ENCODE measurements around the gene TBC1D5.

Gene TBC1D5

DNA sequence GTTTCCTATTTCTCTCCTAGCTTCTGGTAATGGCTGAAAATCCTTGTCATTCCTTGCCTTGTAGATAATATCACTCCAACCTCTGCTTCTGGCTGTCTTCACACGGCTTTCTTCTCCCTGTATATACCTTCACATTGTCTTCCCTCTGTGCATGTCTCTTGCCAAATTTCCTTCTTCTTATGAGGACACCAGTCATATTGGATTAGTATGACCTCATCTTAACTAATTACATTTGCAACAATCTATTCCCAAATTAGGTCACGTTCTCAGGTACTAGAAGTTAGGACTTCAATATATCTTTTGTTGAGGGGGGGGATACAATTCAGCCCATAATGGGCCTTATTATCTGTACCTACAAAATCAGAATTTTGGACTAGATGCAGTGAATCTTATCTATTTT lies 440.3 kb downstream of the TBC1D5 start:
- DNase-seq (ENCODE audit: low spot score), result no peak

GRCh38 chr3:17301271-17301670 lies 441.2 kb downstream of the TBC1D5 start:
- no peak for DNase-seq (ENCODE audit: low spot score)

DNA sequence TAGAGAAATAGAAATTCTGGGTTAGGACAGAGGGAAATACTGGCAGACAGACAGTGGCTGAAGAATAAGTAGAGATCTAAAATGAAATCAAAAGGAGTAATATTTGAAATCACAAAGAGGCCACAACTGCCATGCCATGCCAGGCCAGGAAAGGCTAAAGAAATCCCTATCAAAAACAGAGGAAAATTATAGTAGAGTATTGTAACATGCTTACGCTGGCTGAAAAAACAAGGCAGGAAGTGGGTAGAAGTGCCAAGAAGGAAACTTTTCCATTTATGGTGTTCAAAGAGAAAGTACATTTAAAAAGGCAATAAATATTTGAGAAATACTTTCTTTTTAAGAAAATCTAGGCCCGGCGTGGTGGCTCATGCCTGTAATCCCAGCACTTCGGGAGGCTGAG lies 442.0 kb downstream of the TBC1D5 start:
- DNase-seq (ENCODE audit: low spot score), result no peak

DNA sequence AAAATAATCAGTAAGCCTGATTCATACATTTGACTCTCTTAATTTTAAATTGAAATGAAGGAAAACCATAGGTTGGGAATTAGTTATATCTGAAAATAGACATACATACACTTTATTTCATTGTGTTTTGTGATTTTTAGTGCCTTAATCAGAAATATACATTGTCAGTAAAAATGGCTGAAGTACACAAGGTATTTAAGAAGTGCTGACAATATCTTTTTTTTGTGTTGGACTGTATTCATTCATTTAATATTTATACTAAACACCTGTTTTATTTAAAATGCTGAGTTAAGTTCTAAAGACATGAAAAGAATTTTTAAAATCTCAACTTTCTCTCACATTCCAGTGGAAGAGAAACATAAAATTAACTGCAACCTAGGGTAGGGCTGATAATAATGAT lies 444.4 kb downstream of the TBC1D5 start:
- DNase-seq (ENCODE audit: low spot score), result no peak

DNA sequence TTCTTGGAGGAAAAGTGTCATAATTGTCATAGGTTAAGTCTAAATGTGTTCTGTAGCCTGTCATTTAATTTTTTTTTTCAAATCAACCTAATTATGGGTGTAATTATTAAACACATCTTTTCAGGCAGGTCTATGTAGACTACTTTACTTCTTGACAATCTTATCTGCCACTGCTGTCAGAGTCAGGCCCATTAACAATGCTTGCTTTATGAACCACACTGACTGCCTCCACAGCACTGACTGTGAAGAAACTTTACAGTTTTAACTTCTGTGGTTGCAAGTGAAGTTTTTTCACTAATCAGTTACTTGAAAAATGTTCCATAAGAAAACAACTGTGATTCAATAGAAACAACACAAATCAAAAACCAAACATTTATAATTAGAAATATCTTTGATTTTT lies 449.9 kb downstream of the TBC1D5 start:
- DNase-seq (ENCODE audit: low spot score), result no peak

GRCh38 chr3:17290894-17291293 lies 451.5 kb downstream of the TBC1D5 start:
- DNase-seq (ENCODE audit: low spot score), result no peak

DNA sequence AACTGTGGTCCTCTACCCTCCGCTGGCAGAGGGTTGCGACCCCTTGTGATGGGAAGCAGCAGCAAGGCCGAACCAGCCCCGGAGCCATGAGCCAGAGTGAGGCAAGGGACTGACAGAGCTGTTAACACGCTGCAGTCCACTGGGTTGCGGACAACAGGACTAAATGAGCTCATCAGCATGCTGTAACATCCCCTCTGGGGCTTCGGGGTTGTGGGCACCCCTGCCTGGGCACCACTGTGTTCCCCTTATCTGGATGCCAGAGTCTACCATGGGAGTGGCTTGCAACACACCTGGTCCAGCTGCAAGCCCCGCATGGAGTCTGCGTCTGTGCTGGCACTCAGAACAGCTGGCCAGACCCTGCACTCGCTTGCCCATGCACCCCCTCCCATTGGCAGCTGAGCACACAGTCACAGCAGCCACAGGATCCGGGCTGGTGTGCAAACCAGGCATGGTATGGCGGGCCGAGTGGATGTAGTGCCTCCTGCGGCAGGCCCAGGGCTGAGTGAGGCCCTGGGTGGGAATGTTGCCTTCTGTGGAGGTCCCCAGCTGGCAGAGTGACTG lies 453.5 kb downstream of the TBC1D5 start:
- DNase-seq (ENCODE audit: low spot score), result no peak

- no peak for DNase-seq (ENCODE audit: low spot score)
Measured at GRCh38 chr3:17287006-17287689, 455.3 kb downstream of the TBC1D5 start.

DNA sequence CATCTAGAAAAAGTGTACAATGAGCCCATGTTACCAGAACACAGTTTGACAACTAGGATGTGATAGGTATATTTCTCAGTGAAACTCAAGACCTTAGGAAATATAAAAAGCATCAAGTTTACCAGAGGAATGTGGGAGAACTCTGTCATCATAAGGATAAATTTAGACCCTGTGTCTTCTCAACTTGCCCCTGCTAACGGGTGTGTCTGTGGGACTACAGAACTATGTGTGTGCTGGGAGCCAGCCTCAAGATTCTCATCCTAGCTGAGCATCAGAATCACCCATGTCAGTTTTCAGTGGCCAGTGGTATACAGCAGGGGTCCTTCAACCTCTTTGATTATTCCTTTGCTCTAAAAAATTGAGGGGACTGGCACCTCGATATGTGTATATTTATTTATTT lies 464.4 kb downstream of the TBC1D5 start:
- no peak for DNase-seq (ENCODE audit: low spot score)

- no peak for DNase-seq (ENCODE audit: low spot score)
Measured at GRCh38 chr3:17266846-17267245, 475.6 kb downstream of the TBC1D5 start.

- DNase-seq (ENCODE audit: low spot score), result no peak
Measured at GRCh38 chr3:17261627-17262369, 480.6 kb downstream of the TBC1D5 start.

DNA sequence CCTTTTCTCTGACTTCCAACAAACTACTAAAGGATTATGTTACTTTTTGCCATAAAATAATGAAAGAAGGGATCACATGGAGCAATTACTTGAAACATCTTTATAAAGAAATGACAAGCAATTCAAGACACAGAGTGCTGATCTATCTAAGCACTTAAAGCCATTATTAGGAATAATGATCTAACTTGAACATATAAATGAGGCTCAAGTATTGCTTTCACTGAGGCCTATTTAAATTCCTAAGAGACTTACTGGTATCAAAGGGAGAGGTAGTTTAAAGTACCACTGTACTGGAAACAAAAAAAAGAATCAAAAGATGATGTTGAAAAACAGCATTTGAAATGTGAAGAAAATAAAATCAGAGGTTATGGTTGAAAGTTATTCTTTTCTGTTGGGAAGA lies 482.2 kb downstream of the TBC1D5 start:
- DNase-seq (ENCODE audit: low spot score), result no peak

- DNase-seq (ENCODE audit: low spot score), result no peak
Measured at GRCh38 chr3:17259685-17260084, 482.7 kb downstream of the TBC1D5 start.

DNA sequence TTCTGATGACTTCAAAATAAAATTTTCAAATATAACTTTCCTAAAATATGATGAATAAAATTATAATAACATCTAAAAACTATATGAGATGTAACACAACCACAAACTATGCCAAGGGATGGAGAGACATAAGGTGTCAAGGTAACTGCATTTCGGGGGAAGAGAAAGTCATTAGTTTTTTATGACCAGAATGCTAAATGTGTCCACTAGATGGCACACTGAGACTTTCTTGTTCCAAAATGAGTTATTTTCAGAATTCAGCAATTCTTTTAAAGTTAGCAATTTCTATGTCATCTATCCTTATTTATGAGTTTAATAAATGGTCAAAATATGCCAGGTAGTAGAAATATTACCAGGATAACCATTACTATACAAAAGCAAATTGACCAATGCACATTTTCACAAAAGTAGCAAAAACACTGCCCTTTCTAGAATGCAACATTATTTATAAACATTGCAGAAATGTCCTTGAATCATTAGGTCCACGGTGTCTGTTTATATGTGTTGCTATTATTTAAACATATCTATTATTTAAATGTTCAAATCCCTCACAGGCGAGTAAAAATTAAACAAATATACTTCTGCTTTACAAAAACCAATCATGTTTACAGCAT lies 483.5 kb downstream of the TBC1D5 start:
- DNase-seq (ENCODE audit: low spot score), result peak; percentile 52

DNA sequence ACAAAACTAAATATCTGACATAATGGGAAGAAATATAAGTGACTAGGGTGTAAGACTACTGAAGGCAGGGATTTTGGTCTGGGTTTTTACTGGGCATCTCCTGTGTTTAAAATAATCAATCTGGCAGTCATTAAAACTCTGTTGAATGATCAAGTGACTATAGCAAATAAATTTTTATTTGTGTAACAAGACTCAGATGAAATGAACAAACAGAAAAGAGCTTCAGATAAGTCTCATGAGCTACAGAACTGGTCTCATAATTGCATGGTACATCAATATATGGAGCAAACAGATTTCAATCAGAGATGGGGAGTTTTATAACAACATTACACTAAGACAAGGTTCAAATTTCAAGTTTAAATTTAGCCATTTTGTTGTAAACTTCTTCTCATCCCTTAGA lies 485.2 kb downstream of the TBC1D5 start:
- no peak for DNase-seq (ENCODE audit: low spot score)

DNA sequence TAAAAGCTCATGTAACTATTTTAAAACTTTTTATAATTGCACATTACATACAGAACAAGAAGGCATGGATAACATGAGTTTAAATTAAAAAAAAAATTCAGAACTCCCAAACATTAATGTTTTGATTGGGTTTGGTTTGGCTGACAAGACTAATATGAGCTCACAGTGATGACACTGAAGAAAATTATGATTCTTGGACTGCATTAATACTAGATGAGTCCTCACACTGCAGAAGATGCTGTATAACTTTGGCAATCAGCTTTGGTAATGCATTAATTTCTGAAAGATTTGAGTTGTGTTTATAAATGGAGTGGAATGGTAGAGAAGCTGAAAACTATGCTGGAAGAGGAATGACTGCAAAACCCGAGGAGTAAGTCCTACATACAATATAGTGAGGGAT lies 498.8 kb downstream of the TBC1D5 start:
- no peak for DNase-seq (ENCODE audit: low spot score)

DNA sequence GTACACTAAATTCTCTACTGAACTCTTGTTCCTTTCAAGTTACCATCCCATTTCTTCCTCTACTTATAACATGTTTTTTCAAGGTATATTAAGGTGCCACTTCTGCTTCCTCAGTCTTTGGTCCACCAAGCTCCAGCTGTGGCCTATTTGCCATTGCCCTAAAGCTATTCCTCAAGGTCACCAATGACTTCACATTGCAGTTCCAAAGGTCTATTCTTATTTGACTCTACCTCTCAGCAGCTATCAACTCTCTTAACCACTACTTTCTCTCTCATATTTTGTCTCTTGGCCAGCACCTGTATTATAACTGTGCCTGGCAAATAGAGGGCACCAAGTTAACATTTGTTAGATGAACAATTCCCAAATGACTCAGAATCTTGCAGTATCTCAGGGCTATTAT lies 503.0 kb downstream of the TBC1D5 start:
- DNase-seq (ENCODE audit: low spot score), result no peak

DNA sequence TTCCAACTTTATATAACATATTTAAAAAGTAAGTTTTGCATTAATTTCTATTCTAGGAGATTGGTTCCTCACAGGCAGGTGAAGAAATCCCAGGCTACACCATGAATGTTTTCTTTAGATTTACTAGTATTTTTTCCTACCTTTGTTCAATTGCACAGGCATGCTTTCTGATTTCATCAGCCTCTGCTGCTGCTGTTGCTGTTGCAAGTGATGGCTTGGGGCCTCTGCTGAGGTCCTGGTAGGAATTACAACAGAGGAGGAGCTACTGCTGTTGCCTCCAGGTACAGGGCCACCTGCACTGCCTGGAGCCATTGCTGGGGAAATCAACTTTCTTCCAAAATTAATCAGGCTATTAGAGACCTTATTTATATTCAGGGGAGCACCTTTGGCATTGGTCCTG lies 504.4 kb downstream of the TBC1D5 start:
- DNase-seq (ENCODE audit: low spot score), result no peak

DNA sequence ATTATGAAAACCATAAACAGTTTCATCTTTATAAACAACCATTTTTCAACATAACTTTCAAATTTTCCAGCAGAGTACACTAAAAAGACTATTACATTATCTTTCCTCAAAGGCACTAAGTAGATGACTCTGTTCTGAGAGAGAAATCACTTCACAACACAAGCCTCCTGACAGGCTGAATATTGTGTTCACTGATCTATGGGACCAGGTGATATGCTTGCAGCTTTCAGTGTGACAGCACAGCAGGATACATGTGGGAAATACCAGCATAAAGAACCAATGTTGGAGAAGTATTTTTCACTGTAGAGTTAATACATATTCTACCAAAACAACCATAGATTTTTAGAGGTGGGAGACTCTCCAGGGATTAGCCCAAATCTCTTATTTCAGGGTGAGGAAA lies 507.1 kb downstream of the TBC1D5 start:
- no peak for DNase-seq (ENCODE audit: low spot score)

GRCh38 chr3:17234382-17234781 lies 508.0 kb downstream of the TBC1D5 start:
- no peak for DNase-seq (ENCODE audit: low spot score)

DNA sequence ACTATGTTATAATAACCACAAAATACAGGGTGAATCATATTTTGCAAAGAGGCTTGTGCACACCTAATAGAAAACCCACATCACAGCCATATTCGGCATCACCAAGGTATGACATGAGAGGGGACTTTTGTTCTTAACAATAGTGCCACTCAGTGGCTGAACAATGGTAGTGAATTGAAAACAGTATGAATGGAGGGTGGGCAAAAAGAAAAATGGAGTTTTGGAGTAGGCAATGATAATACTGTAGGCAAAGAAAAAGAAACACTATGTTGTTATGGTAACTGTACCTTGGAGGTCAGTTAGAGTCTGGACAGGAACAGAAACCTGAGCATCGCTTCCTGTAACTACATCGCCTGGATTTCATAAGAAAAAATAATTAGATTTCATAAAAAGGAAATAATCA lies 509.0 kb downstream of the TBC1D5 start:
- peak; percentile 89 for DNase-seq (ENCODE audit: low spot score)

GRCh38 chr3:17232442-17232841 lies 510.0 kb downstream of the TBC1D5 start:
- no peak for DNase-seq (ENCODE audit: low spot score)
